ENCODE results near the gene ZFYVE1.
"Not testable (repeated sequence)": the region's sequence is repeated elsewhere in the genome, so short reads cannot be mapped to it uniquely, and the experiment has no call there.

Gene ZFYVE1

GRCh38 chr14:72956741-72957140 lies 70.2 kb downstream of the ZFYVE1 start:
- H3K4me1 ChIP-seq (ENCODE audit: control insufficient read depth, insufficient read depth, low read length): not testable (repeated sequence)
- peaks cover 48% of the 10 kb centered on the region for H3K36me3 ChIP-seq (ENCODE audit: insufficient read depth, low read length)

DNA sequence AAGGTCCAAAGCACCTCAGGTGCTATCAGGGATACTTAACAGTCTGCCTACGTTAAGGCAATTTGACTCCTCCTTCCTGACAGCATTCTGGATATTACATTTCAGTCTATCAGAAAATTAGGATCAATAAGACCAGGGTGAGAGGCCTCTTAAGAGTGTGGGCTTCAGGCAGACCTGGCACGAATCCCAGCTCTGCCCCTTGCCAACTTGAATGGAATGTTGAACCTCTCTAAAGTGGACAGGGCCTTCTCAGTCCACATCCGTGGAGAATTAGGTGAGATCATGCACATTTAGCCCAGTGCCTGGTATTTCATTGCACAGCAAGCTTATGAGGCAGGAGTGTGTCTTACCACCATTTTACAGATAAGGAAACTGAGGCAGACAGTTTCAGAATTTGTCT lies 74.7 kb downstream of the ZFYVE1 start:
- H3K36me3 ChIP-seq (ENCODE audit: insufficient read depth, low read length): peaks cover 27% of the 10 kb centered on the region
- no peaks in the 10 kb centered on the region for H3K9me3 ChIP-seq (replicated peaks; ENCODE audit: low read length)
- H3K4me2 ChIP-seq (ENCODE audit: low read length): no peak overlapping the region
- H3K4me3 ChIP-seq (ENCODE audit: low read length): no peak overlapping the region
- H3K4me1 ChIP-seq (ENCODE audit: control insufficient read depth, insufficient read depth, low read length): no peaks in the 10 kb centered on the region
- H3K27me3 ChIP-seq (ENCODE audit: control insufficient read depth, insufficient read depth, low read length): no peaks in the 10 kb centered on the region
- no peak overlapping the region for H3K9ac ChIP-seq (ENCODE audit: low read depth, low read length)

More at GRCh38 chr14:72956741-72957140, 70.2 kb downstream of the ZFYVE1 start:
- not testable (repeated sequence) for H3K9me3 ChIP-seq (replicated peaks; ENCODE audit: low read length); H3K27me3 ChIP-seq (ENCODE audit: control insufficient read depth, insufficient read depth, low read length); H3K4me3 ChIP-seq (ENCODE audit: low read length); H3K9ac ChIP-seq (ENCODE audit: low read depth, low read length); H3K4me2 ChIP-seq (ENCODE audit: low read length)

DNA sequence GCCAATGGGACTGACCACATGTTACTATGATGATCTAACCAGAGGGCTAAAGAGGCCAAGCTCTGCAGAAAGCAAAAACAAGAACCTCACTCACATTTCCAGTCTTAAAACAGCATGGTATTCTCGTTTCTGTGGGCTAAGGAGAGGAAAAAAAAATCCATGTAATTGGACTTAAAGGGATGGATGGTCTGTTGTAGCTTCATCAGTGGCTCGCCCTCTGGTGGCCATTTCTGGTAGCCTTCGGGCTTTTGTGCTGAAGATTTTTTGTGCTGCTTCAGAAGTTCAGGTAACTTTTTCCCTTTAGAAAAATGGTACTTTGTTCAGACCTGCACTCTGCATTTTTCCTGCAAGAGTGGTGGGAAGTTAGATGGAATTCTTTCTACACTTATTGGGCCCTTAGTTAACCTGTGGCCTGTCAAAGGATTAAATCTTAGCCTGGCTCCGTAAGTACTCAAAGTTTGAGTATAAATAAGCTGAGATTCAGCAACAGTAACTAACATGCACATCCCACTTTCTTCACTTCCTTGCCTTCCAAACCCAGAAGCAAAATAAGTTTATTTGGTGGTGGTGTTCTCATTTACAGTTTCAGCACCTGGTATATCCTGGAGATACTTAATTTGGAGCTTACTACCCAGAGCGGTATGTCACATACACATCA lies 78.3 kb downstream of the ZFYVE1 start:
- Histone ChIP-seq H3K27me3 (ENCODE audit: control insufficient read depth, insufficient read depth, low read length) (no peaks in the 10 kb centered on the region), H3K9ac (ENCODE audit: low read depth, low read length) (no peak overlapping the region), H3K4me2 (ENCODE audit: low read length) (no peak overlapping the region), H3K36me3 (ENCODE audit: insufficient read depth, low read length) (peaks cover 23% of the 10 kb centered on the region), H3K4me3 (ENCODE audit: low read length) (no peak overlapping the region), H3K9me3 (replicated peaks; ENCODE audit: low read length) (no peaks in the 10 kb centered on the region), H3K4me1 (ENCODE audit: control insufficient read depth, insufficient read depth, low read length) (no peaks in the 10 kb centered on the region)

GRCh38 chr14:72947366-72948160 lies 79.3 kb downstream of the ZFYVE1 start:
- no peaks in the 10 kb centered on the region for H3K9me3 ChIP-seq (replicated peaks; ENCODE audit: low read length)
- peaks cover 33% of the 10 kb centered on the region for H3K36me3 ChIP-seq (ENCODE audit: insufficient read depth, low read length)
- H3K27me3 ChIP-seq (ENCODE audit: control insufficient read depth, insufficient read depth, low read length): no peaks in the 10 kb centered on the region
- no peaks in the 10 kb centered on the region for H3K4me1 ChIP-seq (ENCODE audit: control insufficient read depth, insufficient read depth, low read length)
- no peak overlapping the region for H3K4me2 ChIP-seq (ENCODE audit: low read length)
- H3K4me3 ChIP-seq (ENCODE audit: low read length): no peak overlapping the region
- H3K9ac ChIP-seq (ENCODE audit: low read depth, low read length): no peak overlapping the region

GRCh38 chr14:72946491-72946890 lies 80.4 kb downstream of the ZFYVE1 start:
- peaks cover 38% of the 10 kb centered on the region for H3K36me3 ChIP-seq (ENCODE audit: insufficient read depth, low read length)

GRCh38 chr14:72945356-72946027 lies 81.4 kb downstream of the ZFYVE1 start:
- Histone ChIP-seq H3K4me2 (ENCODE audit: low read length) (no peak overlapping the region), H3K9me3 (replicated peaks; ENCODE audit: low read length) (no peaks in the 10 kb centered on the region), H3K4me3 (ENCODE audit: low read length) (no peak overlapping the region), H3K9ac (ENCODE audit: low read depth, low read length) (no peak overlapping the region), H3K4me1 (ENCODE audit: control insufficient read depth, insufficient read depth, low read length) (no peaks in the 10 kb centered on the region), H3K36me3 (ENCODE audit: insufficient read depth, low read length) (peaks cover 42% of the 10 kb centered on the region), H3K27me3 (ENCODE audit: control insufficient read depth, insufficient read depth, low read length) (no peaks in the 10 kb centered on the region)

More at GRCh38 chr14:72946491-72946890, 80.4 kb downstream of the ZFYVE1 start:
- Histone ChIP-seq H3K4me1 (ENCODE audit: control insufficient read depth, insufficient read depth, low read length) (no peaks in the 10 kb centered on the region), H3K4me2 (ENCODE audit: low read length) (no peak overlapping the region), H3K9ac (ENCODE audit: low read depth, low read length) (no peak overlapping the region), H3K9me3 (replicated peaks; ENCODE audit: low read length) (no peaks in the 10 kb centered on the region), H3K4me3 (ENCODE audit: low read length) (no peak overlapping the region), H3K27me3 (ENCODE audit: control insufficient read depth, insufficient read depth, low read length) (no peaks in the 10 kb centered on the region)

DNA sequence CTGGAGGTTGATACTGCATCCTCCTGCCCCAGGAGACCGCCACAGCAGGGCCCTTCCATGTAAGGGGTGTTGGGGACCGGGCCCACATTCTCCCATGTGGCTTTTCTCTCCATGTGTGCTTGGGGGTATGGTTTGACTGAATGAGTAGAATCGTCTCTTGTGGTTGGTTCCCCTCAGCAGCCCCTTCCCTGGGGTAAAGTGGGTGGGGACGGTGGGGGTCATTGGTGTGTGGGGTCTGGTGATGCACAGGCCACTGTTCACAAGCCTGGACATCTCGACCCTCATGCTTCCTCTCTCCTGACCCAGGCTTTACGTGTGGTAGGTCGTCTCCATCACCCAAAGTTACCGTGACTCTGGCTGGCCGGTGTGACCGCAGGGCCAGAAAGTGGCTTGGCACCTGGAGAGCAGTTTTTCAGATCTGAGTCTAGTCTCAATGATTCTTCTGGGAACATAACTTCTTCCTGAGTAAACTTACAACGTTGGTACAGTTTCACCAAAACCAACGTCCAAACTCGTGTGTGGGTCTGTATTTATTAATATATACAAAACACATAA lies 83.0 kb downstream of the ZFYVE1 start:
- Histone ChIP-seq H3K4me3 (ENCODE audit: low read length) (no peak overlapping the region), H3K36me3 (ENCODE audit: insufficient read depth, low read length) (peaks cover 55% of the 10 kb centered on the region), H3K9ac (ENCODE audit: low read depth, low read length) (no peak overlapping the region), H3K27me3 (ENCODE audit: control insufficient read depth, insufficient read depth, low read length) (no peaks in the 10 kb centered on the region), H3K4me1 (ENCODE audit: control insufficient read depth, insufficient read depth, low read length) (no peaks in the 10 kb centered on the region), H3K4me2 (ENCODE audit: low read length) (no peak overlapping the region), H3K9me3 (replicated peaks; ENCODE audit: low read length) (no peaks in the 10 kb centered on the region)

DNA sequence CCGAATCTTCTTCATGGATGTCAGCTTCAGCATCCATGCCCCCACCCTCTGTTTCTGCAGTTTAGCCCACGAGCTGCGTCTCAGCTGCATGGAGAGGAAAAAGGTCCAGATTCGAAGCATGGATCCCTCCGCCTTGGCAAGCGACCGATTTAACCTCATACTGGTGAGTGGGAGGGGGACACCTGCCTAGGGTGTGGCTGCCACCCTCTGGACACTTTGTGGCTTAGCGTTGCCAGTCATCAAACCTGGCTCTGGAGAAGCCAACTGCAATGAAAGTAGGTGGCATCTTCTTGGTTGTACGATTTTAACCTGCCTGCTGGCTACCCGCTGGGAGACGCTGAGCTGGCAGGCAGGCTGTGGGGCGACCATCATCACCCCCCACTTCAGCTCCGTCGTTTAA lies 84.0 kb downstream of the ZFYVE1 start:
- no peak overlapping the region for H3K4me2 ChIP-seq (ENCODE audit: low read length)
- H3K9me3 ChIP-seq (replicated peaks; ENCODE audit: low read length): no peaks in the 10 kb centered on the region
- no peaks in the 10 kb centered on the region for H3K4me1 ChIP-seq (ENCODE audit: control insufficient read depth, insufficient read depth, low read length)
- no peak overlapping the region for H3K9ac ChIP-seq (ENCODE audit: low read depth, low read length)
- peaks cover 61% of the 10 kb centered on the region for H3K36me3 ChIP-seq (ENCODE audit: insufficient read depth, low read length)
- H3K4me3 ChIP-seq (ENCODE audit: low read length): no peak overlapping the region
- H3K27me3 ChIP-seq (ENCODE audit: control insufficient read depth, insufficient read depth, low read length): no peaks in the 10 kb centered on the region

GRCh38 chr14:72941286-72941985 lies 85.5 kb downstream of the ZFYVE1 start:
- H3K27me3 ChIP-seq (ENCODE audit: control insufficient read depth, insufficient read depth, low read length): no peaks in the 10 kb centered on the region
- no peaks in the 10 kb centered on the region for H3K9me3 ChIP-seq (replicated peaks; ENCODE audit: low read length)
- no peak overlapping the region for H3K4me3 ChIP-seq (ENCODE audit: low read length)
- no peak overlapping the region for H3K4me2 ChIP-seq (ENCODE audit: low read length)
- no peaks in the 10 kb centered on the region for H3K4me1 ChIP-seq (ENCODE audit: control insufficient read depth, insufficient read depth, low read length)
- H3K9ac ChIP-seq (ENCODE audit: low read depth, low read length): no peak overlapping the region
- peaks cover 53% of the 10 kb centered on the region for H3K36me3 ChIP-seq (ENCODE audit: insufficient read depth, low read length)

DNA sequence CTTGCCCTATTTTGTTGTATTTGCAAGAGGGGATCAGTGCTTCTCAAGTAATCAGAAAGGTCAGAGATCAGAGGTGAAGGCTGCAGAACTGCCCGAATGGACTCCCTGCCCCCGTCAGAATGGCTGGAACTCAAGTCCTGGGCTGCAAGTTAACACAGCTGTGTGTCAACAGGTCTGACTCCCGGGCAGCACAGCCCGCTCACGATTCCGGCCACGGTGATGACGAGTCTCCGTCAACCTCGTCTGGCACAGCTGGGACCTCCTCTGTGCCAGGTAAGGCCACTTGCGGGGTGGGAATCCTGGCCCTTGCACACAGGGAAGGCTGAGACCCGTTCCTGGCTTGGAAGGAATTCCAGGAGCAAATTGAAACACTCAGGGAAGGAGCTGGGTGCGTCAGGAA lies 87.3 kb downstream of the ZFYVE1 start:
- peaks cover 46% of the 10 kb centered on the region for H3K36me3 ChIP-seq (ENCODE audit: insufficient read depth, low read length)
- no peaks in the 10 kb centered on the region for H3K4me1 ChIP-seq (ENCODE audit: control insufficient read depth, insufficient read depth, low read length)
- H3K4me3 ChIP-seq (ENCODE audit: low read length): no peak overlapping the region
- no peaks in the 10 kb centered on the region for H3K27me3 ChIP-seq (ENCODE audit: control insufficient read depth, insufficient read depth, low read length)
- no peak overlapping the region for H3K4me2 ChIP-seq (ENCODE audit: low read length)
- H3K9me3 ChIP-seq (replicated peaks; ENCODE audit: low read length): no peaks in the 10 kb centered on the region
- no peak overlapping the region for H3K9ac ChIP-seq (ENCODE audit: low read depth, low read length)

GRCh38 chr14:72932893-72933292 lies 94.0 kb downstream of the ZFYVE1 start:
- peaks cover 2% of the 10 kb centered on the region for H3K36me3 ChIP-seq (ENCODE audit: insufficient read depth, low read length)

More at GRCh38 chr14:72932893-72933292, 94.0 kb downstream of the ZFYVE1 start:
- H3K4me1 ChIP-seq (ENCODE audit: control insufficient read depth, insufficient read depth, low read length): no peaks in the 10 kb centered on the region
- H3K9me3 ChIP-seq (replicated peaks; ENCODE audit: low read length): no peaks in the 10 kb centered on the region
- H3K4me2 ChIP-seq (ENCODE audit: low read length): no peak overlapping the region
- no peak overlapping the region for H3K4me3 ChIP-seq (ENCODE audit: low read length)
- H3K27me3 ChIP-seq (ENCODE audit: control insufficient read depth, insufficient read depth, low read length): no peaks in the 10 kb centered on the region
- H3K9ac ChIP-seq (ENCODE audit: low read depth, low read length): no peak overlapping the region
